H9 (cell line): Measurements from ENCODE around the gene ABLIM1. TPM values are rescaled to one million over a fixed set of nuclear protein-coding genes. Genes with fewer than 3 reads are reported as not detected.

Source experiments
- DNase-seq: peaks from one replicate; pipeline ENCODE4 v3.0.0-alpha.2; 2017
- H2AFZ ChIP-seq: one replicate; pipeline ENCODE4 v1.6.1; 2013; ENCODE audit warnings: mild to moderate bottlenecking, low read length, control low read depth, moderate library complexity
- H2AK5ac ChIP-seq: 2 replicates; pipeline ENCODE4 v1.6.1; 2013; ENCODE audit warnings: low read length, control low read depth, mixed read lengths; ENCODE audit not compliant: insufficient read length
- H2BK120ac ChIP-seq: one replicate; pipeline ENCODE4 v1.6.1; 2013; ENCODE audit warnings: low read depth, mild to moderate bottlenecking, low read length, control low read depth, inconsistent platforms; ENCODE audit not compliant: poor library complexity, severe bottlenecking
- H2BK12ac ChIP-seq: 2 replicates; pipeline ENCODE4 v1.6.1; 2013; ENCODE audit warnings: low read length, control low read depth, mixed read lengths, low read depth; ENCODE audit not compliant: insufficient read length
- H2BK15ac ChIP-seq: 2 replicates; pipeline ENCODE4 v1.6.1; 2013; ENCODE audit warnings: low read depth, low read length, control low read depth
- H2BK20ac ChIP-seq: one replicate; pipeline ENCODE4 v1.6.1; 2013; ENCODE audit warnings: low read depth, mild to moderate bottlenecking, low read length, control low read depth, inconsistent platforms; ENCODE audit not compliant: poor library complexity, severe bottlenecking
- H2BK5ac ChIP-seq: 2 replicates; pipeline ENCODE4 v1.6.1; 2013; ENCODE audit warnings: low read length, control low read depth, mixed read lengths; ENCODE audit not compliant: insufficient read length
- H3K14ac ChIP-seq: 2 replicates; pipeline ENCODE4 v1.6.1; 2013; ENCODE audit warnings: low read length, control low read depth; ENCODE audit not compliant: insufficient read depth
- H3K18ac ChIP-seq: 2 replicates; pipeline ENCODE4 v1.6.1; 2013; ENCODE audit warnings: low read depth, mild to moderate bottlenecking, mixed read lengths, low read length, control low read depth; ENCODE audit not compliant: insufficient read length
- H3K23ac ChIP-seq: 2 replicates; pipeline ENCODE4 v1.6.1; 2013; ENCODE audit warnings: low read length, control low read depth, mixed read lengths, low read depth; ENCODE audit not compliant: insufficient read length
- H3K23me2 ChIP-seq: 2 replicates; pipeline ENCODE4 v1.6.1; 2013; ENCODE audit warnings: low read depth, mild to moderate bottlenecking, mixed read lengths, low read length, control low read depth; ENCODE audit not compliant: insufficient read length, poor library complexity, severe bottlenecking
- H3K27ac ChIP-seq: 2 replicates; pipeline ENCODE4 v1.5.1; 2013; ENCODE audit warnings: low read length, control low read depth, mixed read lengths, low read depth; ENCODE audit not compliant: insufficient read length
- H3K27me3 ChIP-seq: 2 replicates; pipeline ENCODE4 v1.6.1; 2013; ENCODE audit warnings: low read length, control low read depth, inconsistent platforms; ENCODE audit not compliant: insufficient read depth
- H3K4ac ChIP-seq: 2 replicates; pipeline ENCODE4 v1.6.1; 2013; ENCODE audit warnings: low read depth, mild to moderate bottlenecking, control low read depth, inconsistent platforms, low read length, moderate library complexity
- H3K4me1 ChIP-seq: 2 replicates; pipeline ENCODE4 v1.6.1; 2013; ENCODE audit warnings: low read length, control low read depth, inconsistent platforms; ENCODE audit not compliant: insufficient read depth
- H3K4me2 ChIP-seq: 2 replicates; pipeline ENCODE4 v1.6.1; 2013; ENCODE audit warnings: low read length, control low read depth, mixed read lengths; ENCODE audit not compliant: insufficient read length, insufficient read depth
- H3K56ac ChIP-seq: 2 replicates; pipeline ENCODE4 v1.6.1; 2013; ENCODE audit warnings: low read depth, mild to moderate bottlenecking, mixed read lengths, low read length, control low read depth; ENCODE audit not compliant: insufficient read length
- H3K79me1 ChIP-seq: 2 replicates; pipeline ENCODE4 v1.6.1; 2013; ENCODE audit warnings: low read depth, mild to moderate bottlenecking, moderate library complexity, low read length, control low read depth, inconsistent platforms; ENCODE audit not compliant: insufficient read depth, poor library complexity, severe bottlenecking
- H3K79me2 ChIP-seq: 2 replicates; pipeline ENCODE4 v1.6.1; 2013; ENCODE audit warnings: low read length, control low read depth, inconsistent platforms; ENCODE audit not compliant: insufficient read depth
- H3K9ac ChIP-seq: 2 replicates; pipeline ENCODE4 v1.6.1; 2013; ENCODE audit warnings: low read length, control low read depth, mixed read lengths; ENCODE audit not compliant: insufficient read length; ENCODE audit errors: extremely low read depth
- H3K9me3 ChIP-seq: one replicate; pipeline ENCODE4 v1.6.1; 2013; ENCODE audit warnings: low read depth, low read length, inconsistent platforms; ENCODE audit not compliant: control insufficient read depth
- H3T11ph ChIP-seq: one replicate; pipeline ENCODE4 v1.6.1; 2013; ENCODE audit warnings: mild to moderate bottlenecking, low read length, control low read depth, inconsistent platforms
- H4K20me1 ChIP-seq: one replicate; pipeline ENCODE4 v1.6.1; 2013; ENCODE audit not compliant: control insufficient read depth, insufficient read length, insufficient read depth
- H4K5ac ChIP-seq: 2 replicates; pipeline ENCODE4 v1.6.1; 2013; ENCODE audit warnings: low read depth, mild to moderate bottlenecking, mixed read lengths, low read length, control low read depth; ENCODE audit not compliant: insufficient read length
- H4K8ac ChIP-seq: replicated peaks from 2 replicates; pipeline ENCODE4 v1.6.1; 2013; ENCODE audit warnings: low read length, control low read depth, mixed read lengths, low read depth; ENCODE audit not compliant: insufficient read length
- H4K91ac ChIP-seq: 2 replicates; pipeline ENCODE4 v1.6.1; 2013; ENCODE audit warnings: low read depth, mild to moderate bottlenecking, moderate library complexity, mixed read lengths, low read length, control low read depth; ENCODE audit not compliant: insufficient read length
- H3K27ac Mint-ChIP-seq, 3 experiments: 2 replicates in 2 of 3; 3 replicates in 1 of 3; pipeline ENCODE4 v1.8.0; 2020 to 2021; ENCODE audit warnings: mixed read lengths in 3 of 3, mild to moderate bottlenecking in 1 of 3, moderate library complexity in 1 of 3
- H3K27me3 Mint-ChIP-seq: 2 replicates; pipeline ENCODE4 v1.8.0; 2021; ENCODE audit warnings: low read depth, mild to moderate bottlenecking, moderate library complexity, mixed read lengths
- H3K36me3 Mint-ChIP-seq, 3 experiments: 2 replicates in 2 of 3; 3 replicates in 1 of 3; pipeline ENCODE4 v1.8.0; 2020 to 2021; ENCODE audit warnings: low read depth in 3 of 3, mixed read lengths in 3 of 3; ENCODE audit not compliant: insufficient read depth in 1 of 3
- H3K4me1 Mint-ChIP-seq, 2 experiments: 2 replicates each; pipeline ENCODE4 v1.8.0; 2020; ENCODE audit warnings: mixed read lengths in 2 of 2
- H3K4me3 Mint-ChIP-seq, 2 experiments: 2 replicates in 1 of 2; 3 replicates in 1 of 2; pipeline ENCODE4 v1.8.0; 2020 to 2021; ENCODE audit warnings: mild to moderate bottlenecking in 2 of 2, mixed read lengths in 2 of 2, moderate library complexity in 1 of 2
- H3K9me3 Mint-ChIP-seq, 2 experiments: 2 replicates in 1 of 2; 3 replicates in 1 of 2; pipeline ENCODE4 v1.8.0; 2020; ENCODE audit warnings: mild to moderate bottlenecking in 2 of 2, mixed read lengths in 2 of 2, moderate library complexity in 1 of 2
- WGBS: extraction: QIAGEN DNeasy Blood & Tissue Kit; methylation state at CpG from one replicate; pipeline ENCODE4 v1.1.7; 2013; ENCODE audit warnings: missing lambda C conversion rate, low lambda C conversion rate, mixed read lengths; ENCODE audit not compliant: insufficient read length; ENCODE audit errors: extremely low coverage; 5-methylcytosine and 5-hydroxymethylcytosine counted together
- total RNA-seq: library from RNA; stranded (reverse); gene quantifications from 2 replicates; pipeline ENCODE4 v1.2.1, GENCODE V29; 2021
- TF ChIP-seq, protein P1 (sequence below): fragments of 200-600 bp; sonication (generic); conservative IDR thresholded peaks from 3 replicates; pipeline ENCODE4 v1.8.0; 2021; ENCODE audit warnings: antibody characterized with exemption, mild to moderate bottlenecking

The ABLIM1 gene
- total RNA-seq, 1 experiment from 2014 or later: 32.1 TPM

DNA sequence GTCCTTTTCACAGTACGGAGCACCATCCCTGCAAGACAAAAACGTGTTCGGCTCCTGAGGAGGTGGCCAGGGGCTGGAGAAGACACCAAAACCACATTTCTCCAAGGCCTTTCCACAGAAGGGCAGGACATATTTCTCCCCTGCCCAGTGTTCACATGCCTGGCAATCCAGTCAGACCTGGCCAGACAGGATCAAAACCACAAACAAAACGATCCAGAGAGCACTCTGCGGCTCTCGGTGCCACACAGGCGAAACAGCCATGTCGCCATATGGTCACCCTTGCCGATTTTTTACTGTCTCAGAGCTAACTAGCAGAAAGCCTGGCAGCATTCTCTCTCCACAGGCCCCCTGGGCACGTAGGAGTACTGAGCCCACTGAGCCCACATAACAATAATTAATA lies 113.0 kb downstream of the ABLIM1 start:
- no peak overlapping the region for H2BK20ac ChIP-seq
- WGBS: no CpG with 5 or more reads among the region's 10 CpGs
- H3K4me2 ChIP-seq: no peak overlapping the region
- H3K4me1 ChIP-seq: no peaks in the 10 kb centered on the region
- H3K4ac ChIP-seq: no peak overlapping the region
- Mint-ChIP-seq H3K36me3 (no peaks in the 10 kb centered on the region; a peak in 1 of 7 replicates), H3K9me3 (no peaks in the 10 kb centered on the region), H3K4me1 (peaks cover 0 to 2% of the 10 kb centered on the region in 2 experiments; a peak in 1 of 4 replicates), H3K27ac (no peak overlapping the region), H3K4me3 (no peak overlapping the region), H3K27me3 (peaks cover 24% of the 10 kb centered on the region)
- H3K79me2 ChIP-seq: no peaks in the 10 kb centered on the region
- H3T11ph ChIP-seq: no peak overlapping the region
- H4K5ac ChIP-seq: no peak overlapping the region
- no peak overlapping the region for H3K14ac ChIP-seq
- H3K79me1 ChIP-seq: no peaks in the 10 kb centered on the region
- H3K9ac ChIP-seq: no peak overlapping the region
- H3K56ac ChIP-seq: no peak overlapping the region
- TF ChIP-seq, protein P1, sequence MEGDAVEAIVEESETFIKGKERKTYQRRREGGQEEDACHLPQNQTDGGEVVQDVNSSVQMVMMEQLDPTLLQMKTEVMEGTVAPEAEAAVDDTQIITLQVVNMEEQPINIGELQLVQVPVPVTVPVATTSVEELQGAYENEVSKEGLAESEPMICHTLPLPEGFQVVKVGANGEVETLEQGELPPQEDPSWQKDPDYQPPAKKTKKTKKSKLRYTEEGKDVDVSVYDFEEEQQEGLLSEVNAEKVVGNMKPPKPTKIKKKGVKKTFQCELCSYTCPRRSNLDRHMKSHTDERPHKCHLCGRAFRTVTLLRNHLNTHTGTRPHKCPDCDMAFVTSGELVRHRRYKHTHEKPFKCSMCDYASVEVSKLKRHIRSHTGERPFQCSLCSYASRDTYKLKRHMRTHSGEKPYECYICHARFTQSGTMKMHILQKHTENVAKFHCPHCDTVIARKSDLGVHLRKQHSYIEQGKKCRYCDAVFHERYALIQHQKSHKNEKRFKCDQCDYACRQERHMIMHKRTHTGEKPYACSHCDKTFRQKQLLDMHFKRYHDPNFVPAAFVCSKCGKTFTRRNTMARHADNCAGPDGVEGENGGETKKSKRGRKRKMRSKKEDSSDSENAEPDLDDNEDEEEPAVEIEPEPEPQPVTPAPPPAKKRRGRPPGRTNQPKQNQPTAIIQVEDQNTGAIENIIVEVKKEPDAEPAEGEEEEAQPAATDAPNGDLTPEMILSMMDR: no peak
- no peak overlapping the region for H3K23ac ChIP-seq
- no peaks in the 10 kb centered on the region for H3K23me2 ChIP-seq
- H3K27me3 ChIP-seq: no peaks in the 10 kb centered on the region
- no peak overlapping the region for H2BK15ac ChIP-seq
- H3K27ac ChIP-seq: no peak overlapping the region
- H2BK5ac ChIP-seq: no peak overlapping the region
- DNase-seq: no peak
- no peak overlapping the region for H4K8ac ChIP-seq
- H3K9me3 ChIP-seq: no peaks in the 10 kb centered on the region
- H2BK12ac ChIP-seq: no peak overlapping the region
- H4K91ac ChIP-seq: no peak overlapping the region
- no peak overlapping the region for H2AK5ac ChIP-seq
- H2BK120ac ChIP-seq: no peak overlapping the region
- H4K20me1 ChIP-seq: no peaks in the 10 kb centered on the region
- no peak overlapping the region for H3K18ac ChIP-seq
- no peak overlapping the region for H2AFZ ChIP-seq
